Limb (tissue), 2 donors: ENCODE measurements around the gene ARG2.

Experiments
- DNase-seq, 2 donors: peaks; one replicate each; pipeline ENCODE4 v3.0.0-alpha.2; 2016; ENCODE audit errors: extremely low spot score in 2 of 2

The ARG2 gene

GRCh38 chr14:67680121-67680602, 60.4 kb downstream of the ARG2 start:
- no peak for DNase-seq

GRCh38 chr14:67680941-67681340, 61.2 kb downstream of the ARG2 start:
- no peak for DNase-seq

GRCh38 chr14:67683842-67684241, 64.1 kb downstream of the ARG2 start:
- no peak for DNase-seq

- DNase-seq = no peak
Measured at GRCh38 chr14:67690011-67690410, 70.3 kb downstream of the ARG2 start.

- DNase-seq = peak; percentile 72
Measured at GRCh38 chr14:67694791-67695393, 75.2 kb downstream of the ARG2 start.

- peak; percentile 88 to 95 for DNase-seq
Measured at GRCh38 chr14:67695394-67695949, 75.8 kb downstream of the ARG2 start, which contains the start of gene RDH11. Gene RDH11, minus strand, starts transcription at chr14:67695764. Its CDS starts 61 bp downstream, at chr14:67695703.

GRCh38 chr14:67697006-67697405, 77.3 kb downstream of the ARG2 start:
- DNase-seq = no peak

GRCh38 chr14:67698179-67698578, 78.5 kb downstream of the ARG2 start:
- no peak for DNase-seq
